Skeletal muscle cell (primary cell): ENCODE results near the gene FGF16.
"Not testable (repeated sequence)": the region's sequence is repeated elsewhere in the genome, so short reads cannot be mapped to it uniquely, and the experiment has no call there.

ENCODE experiments used
- DNase-seq: peaks from one replicate; pipeline ENCODE4 v3.0.0-alpha.2; 2010; ENCODE audit warnings: low read depth
- H3K4me3 ChIP-seq: 2 replicates; pipeline ENCODE4 v1.5.1; 2011; ENCODE audit warnings: low read depth, mild to moderate bottlenecking, control low read depth, low read length, moderate library complexity

Gene FGF16

GRCh38 chrX:77444545-77444944 is 2.6 kb upstream of the FGF16 start:
- H3K4me3 ChIP-seq: no peak overlapping the region
- no peak for DNase-seq

DNA sequence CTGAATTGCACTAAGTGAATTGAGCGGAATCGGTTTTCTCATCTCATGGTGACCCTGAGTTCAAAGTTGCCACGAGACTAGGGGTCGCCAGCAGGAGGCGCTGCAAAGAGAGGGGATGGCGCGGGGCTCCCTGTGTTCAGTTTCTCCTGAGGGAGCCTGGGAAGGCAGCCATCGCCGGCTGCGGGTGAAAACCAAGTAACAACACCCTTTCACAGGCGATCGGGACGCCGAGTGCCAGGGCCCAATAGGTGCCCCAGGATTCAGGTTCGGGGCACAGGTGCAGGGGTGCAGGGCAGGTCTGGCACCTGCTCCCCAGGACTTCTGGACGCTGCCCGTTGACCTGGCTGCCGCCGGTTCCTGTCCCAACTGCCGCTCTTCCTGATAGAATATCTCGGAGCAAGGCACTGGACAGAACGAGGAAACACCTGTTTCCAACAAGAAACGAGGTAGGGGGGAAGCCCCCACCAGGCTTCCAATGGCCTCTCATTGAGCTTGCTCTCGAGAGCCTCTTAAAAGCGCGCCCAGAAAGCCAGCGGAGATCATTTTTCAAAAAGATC is 1.1 kb upstream of the FGF16 start:
- DNase-seq: no peak
- H3K4me3 ChIP-seq: peak overlapping the region; percentile 18

DNA sequence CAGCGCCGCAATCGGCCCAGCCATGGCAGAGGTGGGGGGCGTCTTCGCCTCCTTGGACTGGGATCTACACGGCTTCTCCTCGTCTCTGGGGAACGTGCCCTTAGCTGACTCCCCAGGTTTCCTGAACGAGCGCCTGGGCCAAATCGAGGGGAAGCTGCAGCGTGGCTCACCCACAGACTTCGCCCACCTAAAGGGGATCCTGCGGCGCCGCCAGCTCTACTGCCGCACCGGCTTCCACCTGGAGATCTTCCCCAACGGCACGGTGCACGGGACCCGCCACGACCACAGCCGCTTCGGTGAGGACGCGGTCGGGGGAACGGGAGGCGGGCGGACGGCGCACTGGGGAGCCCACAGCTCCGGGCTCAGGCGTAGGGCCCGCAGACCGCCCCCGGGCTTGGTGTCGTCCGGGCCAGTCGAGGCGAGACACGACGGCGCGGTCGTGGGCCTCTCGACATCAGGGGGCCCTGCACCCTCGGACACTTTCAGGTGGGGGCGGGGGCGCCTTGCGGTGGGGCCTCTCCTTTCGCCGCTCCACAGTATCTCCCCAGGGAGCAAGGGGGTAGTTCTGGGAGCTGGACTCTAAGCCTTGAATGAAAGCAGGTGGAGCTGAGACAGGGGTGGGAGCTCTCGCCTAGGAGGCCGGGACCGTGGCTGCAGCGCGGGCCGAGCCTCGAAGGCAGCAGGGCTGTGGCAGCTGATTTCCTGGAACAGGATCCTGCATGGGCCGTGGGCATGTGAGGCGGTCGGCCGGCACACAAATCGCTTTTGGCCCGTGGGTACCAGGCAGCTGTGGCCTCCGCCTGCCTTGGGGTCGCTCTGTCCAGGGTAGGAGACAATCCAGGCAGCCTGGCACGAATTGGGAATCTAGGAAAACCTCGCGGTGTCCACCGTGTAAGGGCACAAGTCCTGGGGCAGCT is 722 bp downstream of the FGF16 start:
- H3K4me3 ChIP-seq: peak overlapping the region; percentile 11

DNA sequence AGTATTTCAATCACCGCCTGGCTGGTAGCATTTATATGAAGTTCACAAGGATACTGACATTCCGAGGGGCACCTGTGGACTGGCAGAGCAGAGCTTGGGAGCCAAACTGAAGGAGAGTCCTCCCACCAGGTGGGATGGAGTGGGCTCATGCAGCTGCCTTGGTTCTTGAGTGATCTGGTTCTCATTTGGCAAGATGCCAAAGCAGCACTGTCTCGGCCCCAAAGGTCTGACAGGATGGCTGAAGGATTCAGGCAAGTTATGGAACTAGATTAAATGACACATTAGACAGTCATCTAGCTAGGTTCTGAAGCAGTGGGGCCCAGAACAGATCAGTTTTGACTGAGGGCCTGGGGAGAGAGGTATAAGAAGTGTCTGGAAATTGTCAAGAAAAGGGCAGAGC is 3.2 kb downstream of the FGF16 start:
- no peak overlapping the region for H3K4me3 ChIP-seq
- DNase-seq: no peak

More for the DNA sequence above, 722 bp downstream of the FGF16 start:
- DNase-seq: no peak

DNA sequence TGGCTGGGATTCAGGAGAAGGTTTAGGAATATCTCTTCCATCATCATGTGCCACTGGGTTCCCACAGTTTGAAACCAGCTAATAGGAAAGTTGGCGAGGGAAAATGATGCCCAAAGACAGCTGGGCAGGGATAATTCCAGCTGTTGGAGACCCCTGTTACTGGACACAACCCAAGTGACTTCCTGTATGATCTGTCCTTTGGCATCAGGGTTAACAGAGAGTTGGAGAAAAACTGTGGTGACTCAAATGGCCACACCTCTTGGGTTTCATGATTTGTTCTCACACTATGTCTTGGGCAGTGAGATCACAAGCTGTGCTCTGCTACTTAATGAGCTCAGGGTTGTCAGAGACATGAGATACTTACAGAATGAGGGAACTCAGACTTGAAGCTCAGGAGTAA is 3.8 kb downstream of the FGF16 start:
- no peak overlapping the region for H3K4me3 ChIP-seq
- DNase-seq: peak; percentile 34

DNA sequence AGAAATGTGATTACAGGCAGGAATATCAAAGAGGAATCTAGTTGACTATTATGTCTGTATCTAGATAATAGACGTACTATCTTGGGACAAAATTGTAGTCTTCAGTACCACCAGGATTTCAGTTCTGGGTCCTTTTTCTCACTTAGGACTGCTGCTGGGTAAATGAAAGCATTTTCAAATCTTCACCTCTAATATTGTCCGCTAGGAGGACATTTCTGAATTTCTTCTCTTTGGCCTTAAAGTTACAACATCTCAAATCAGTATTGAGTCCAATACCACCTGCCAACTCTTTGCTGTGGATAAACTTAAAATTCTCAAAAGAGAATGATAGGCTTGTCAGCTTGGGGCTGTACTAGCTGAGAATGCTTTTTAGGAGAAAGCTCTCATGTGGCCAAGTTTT is 6.0 kb downstream of the FGF16 start:
- no peak for DNase-seq
- no peak overlapping the region for H3K4me3 ChIP-seq

GRCh38 chrX:77455437-77455836 is 8.2 kb downstream of the FGF16 start:
- no peak for DNase-seq
- no peak overlapping the region for H3K4me3 ChIP-seq

GRCh38 chrX:77484045-77484444 is 36.9 kb downstream of the FGF16 start:
- no peak overlapping the region for H3K4me3 ChIP-seq
- no peak for DNase-seq

GRCh38 chrX:77493677-77494553 is 46.7 kb downstream of the FGF16 start:
- DNase-seq: peak; percentile 38
- no peak overlapping the region for H3K4me3 ChIP-seq

- not testable (repeated sequence) for DNase-seq, H3K4me3 ChIP-seq
These were observed 53.0 kb downstream of the FGF16 start for GRCh38 chrX:77500164-77500563.

DNA sequence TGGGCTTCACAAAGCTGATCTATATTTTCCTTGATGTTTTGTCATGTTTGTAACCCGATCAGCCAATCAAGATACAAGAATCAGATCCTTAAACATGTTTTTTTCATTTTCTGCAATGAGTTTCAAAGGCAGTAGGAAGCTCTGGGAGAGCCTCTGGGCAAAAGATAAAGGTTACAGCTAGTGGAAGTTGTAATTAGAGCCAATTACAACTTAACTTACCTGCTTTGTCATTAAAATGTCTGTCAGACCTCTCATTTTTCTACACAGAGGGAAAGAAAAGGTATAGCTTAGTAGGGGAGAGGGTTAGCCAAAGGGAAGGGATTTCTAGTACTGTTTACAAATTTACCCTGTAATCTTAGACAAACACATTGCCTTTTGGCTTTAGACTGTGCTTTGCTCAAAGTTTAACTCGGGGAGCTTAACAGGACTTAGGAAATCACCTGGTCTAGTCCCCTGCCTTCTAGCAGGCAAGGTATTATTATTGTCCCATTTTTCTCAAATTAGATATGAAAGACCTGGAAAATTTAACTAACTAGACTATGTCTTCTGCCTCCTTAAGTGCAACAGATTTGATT is 55.8 kb downstream of the FGF16 start:
- no peak for DNase-seq
- no peak overlapping the region for H3K4me3 ChIP-seq

GRCh38 chrX:77505227-77505626 is 58.0 kb downstream of the FGF16 start:
- peak; percentile 25 for DNase-seq
- no peak overlapping the region for H3K4me3 ChIP-seq
